HG02943 (cell line): ENCODE results near the gene RASGRP2.
"Not testable (repeated sequence)": the region's sequence is repeated elsewhere in the genome, so short reads cannot be mapped to it uniquely, and the experiment has no call there.

Source experiments
- ATAC-seq: cut with Tn5 transposase; IDR thresholded peaks from one replicate; pipeline ENCODE4 v1.9.1; 2021; ENCODE audit warnings: mild to moderate bottlenecking, low read depth, moderate library complexity; ENCODE audit not compliant: unreplicated experiment

Gene RASGRP2

GRCh38 chr11:64710418-64711137 lies 33.4 kb downstream of the RASGRP2 start:
- no peak for ATAC-seq

GRCh38 chr11:64705501-64705900 lies 38.4 kb downstream of the RASGRP2 start:
- ATAC-seq, result no peak

GRCh38 chr11:64703048-64703447 lies 40.9 kb downstream of the RASGRP2 start:
- no peak for ATAC-seq

DNA sequence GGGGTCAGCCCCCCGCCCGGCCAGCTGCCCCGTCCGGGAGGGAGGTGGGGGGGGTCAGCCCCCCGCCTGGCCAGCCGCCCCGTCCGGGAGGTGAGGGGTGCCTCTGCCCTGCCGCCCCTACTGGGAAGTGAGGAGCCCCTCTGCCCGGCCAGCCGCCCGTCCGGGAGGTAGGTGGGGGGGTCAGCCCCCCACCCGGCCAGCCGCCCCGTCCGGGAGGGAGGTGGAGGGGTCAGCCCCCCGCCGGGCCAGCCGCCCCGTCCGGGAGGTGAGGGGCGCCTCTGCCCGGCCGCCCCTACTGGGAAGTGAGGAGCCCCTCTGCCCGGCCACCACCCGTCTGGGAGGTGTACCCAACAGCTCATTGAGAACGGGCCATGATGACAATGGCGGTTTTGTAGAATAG lies 42.0 kb downstream of the RASGRP2 start:
- ATAC-seq, result not testable (repeated sequence)

GRCh38 chr11:64698427-64698826 lies 45.5 kb downstream of the RASGRP2 start:
- ATAC-seq, result no peak

DNA sequence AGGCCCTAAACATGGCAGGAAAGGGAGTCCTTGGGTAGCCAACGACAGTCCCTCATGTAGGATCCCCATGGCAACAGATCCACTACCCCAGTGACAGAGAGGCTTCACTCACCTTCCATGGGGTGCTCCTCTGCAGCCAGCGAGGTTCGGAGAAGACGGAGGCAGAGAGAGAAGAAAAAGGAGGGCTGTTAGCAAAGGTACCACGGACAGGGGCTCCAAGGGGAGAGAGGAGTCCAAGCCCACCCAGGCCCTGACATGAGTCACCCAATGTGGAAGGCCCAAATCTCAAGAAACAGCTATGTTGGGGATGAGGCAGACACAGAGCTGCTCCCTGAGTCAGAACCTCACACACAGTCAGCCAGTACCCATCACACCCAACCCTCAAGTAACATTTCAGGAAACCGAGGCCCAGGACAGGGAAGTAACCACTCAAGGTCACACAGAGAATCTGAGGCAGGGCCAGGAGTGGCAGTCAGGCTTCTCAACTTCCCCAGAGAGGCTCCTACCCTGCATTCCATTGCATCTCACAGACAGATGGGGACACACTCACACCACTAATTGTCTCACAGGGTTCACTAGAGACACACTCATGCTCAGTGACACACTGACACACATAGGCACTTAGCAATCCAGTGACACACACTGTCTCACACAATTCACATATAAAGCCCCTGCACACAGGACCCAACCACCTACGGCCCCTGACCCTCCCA lies 46.1 kb downstream of the RASGRP2 start:
- no peak for ATAC-seq

- ATAC-seq, result no peak
Observed at GRCh38 chr11:64696045-64696444, 47.9 kb downstream of the RASGRP2 start.

DNA sequence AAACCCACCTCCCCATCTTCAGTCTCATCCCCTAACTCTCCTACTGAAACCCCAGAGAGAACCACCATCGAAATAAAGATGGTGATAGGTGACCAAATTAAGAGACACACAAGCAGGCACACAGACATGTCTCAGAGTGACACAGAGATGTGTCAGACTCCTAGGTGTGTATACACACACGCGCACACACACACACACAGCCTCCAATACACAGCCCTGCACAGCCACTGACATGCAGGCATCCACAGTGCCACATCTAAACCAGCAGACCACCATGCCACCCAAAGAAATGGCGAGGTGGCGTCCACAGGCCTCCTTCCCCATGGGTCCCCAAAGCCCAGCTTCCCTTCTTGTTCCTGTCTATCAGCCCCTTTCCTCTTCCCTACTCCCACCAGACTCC lies 48.4 kb downstream of the RASGRP2 start:
- ATAC-seq, result no peak

GRCh38 chr11:64694821-64695365 lies 49.0 kb downstream of the RASGRP2 start:
- no peak for ATAC-seq

GRCh38 chr11:64694026-64694755 lies 49.8 kb downstream of the RASGRP2 start:
- no peak for ATAC-seq

- no peak for ATAC-seq
Observed at GRCh38 chr11:64692764-64693331, 51.1 kb downstream of the RASGRP2 start.

DNA sequence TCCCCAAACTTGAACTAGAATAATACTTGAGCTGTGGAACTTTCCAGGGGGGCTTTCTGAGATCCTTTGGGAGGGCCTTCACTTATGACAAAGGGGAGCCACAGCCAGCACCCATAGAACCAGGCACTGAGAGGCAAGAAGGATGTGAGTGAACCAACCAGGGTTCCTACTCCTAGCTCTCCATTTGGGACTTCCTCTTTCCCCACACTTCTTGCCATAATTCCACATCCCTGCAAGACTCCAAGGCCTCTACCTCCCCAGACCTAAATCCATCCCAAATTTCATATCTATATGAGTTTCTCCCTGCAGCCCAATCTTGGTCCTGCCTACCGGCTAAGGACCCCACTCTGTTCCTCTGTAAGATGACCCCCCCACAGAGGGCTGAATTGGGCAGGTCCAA lies 52.4 kb downstream of the RASGRP2 start:
- ATAC-seq, result no peak

GRCh38 chr11:64690235-64690634 lies 53.7 kb downstream of the RASGRP2 start:
- ATAC-seq, result no peak

- ATAC-seq, result no peak
Observed at GRCh38 chr11:64688534-64688982, 55.4 kb downstream of the RASGRP2 start.

- ATAC-seq, result no peak
Observed at GRCh38 chr11:64687643-64688533, 56.1 kb downstream of the RASGRP2 start.

DNA sequence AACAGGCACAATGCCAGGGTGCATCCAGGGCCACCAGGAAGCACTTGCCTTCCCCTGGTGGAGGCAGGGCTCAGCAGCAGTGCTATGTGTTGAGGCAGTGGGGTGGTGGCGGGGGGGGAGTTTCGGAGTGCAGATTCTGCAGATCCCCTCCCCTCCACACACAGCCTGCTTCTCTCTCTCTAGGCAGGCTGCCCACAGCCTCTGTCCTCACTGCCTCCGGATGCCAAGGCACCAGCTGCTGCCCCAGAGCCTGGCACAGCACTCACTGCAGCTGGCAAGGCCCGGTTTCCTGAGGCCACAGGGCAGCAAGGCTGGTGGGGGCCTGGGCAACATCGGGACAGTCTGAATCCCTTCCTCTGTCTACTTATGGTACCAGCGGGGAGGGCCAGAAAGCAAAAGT lies 56.7 kb downstream of the RASGRP2 start:
- ATAC-seq, result no peak

DNA sequence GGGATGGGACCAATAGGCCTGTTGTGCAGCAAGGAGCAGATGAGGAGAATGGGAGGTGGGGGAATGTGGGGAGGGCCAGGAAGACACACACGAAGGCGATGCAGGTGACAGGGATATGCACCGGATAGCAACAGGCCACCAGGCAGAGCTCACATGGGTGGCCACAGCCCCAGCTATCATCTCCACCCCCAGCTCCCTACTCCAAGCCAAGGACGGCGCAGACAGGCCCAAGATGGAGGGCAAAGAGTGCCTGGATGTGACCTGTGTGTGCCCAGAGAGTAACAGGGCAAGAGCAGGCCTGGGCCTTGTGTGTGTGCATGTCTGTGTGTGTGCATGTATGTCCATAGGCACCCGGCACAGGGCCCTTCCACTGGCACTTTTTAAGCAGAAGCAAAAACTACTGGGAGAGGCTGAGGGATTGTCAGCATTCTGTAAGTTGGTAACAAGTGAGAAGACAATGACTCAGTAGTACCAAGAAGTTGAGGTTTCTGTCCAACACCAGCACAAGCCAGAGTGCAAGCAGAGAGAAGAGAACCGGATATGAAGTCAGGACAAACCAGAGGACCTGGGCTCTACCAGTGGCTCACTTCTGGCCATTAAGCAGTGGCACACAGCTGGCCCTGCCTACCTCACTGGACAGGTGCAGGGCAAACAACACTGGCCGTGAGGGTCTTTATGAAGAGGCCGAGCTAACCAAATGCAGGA lies 57.3 kb downstream of the RASGRP2 start:
- ATAC-seq, result no peak

GRCh38 chr11:64685536-64685935 lies 58.4 kb downstream of the RASGRP2 start:
- ATAC-seq, result no peak

- ATAC-seq, result no peak
Observed at GRCh38 chr11:64684357-64684756, 59.6 kb downstream of the RASGRP2 start.
